SK-N-SH (cell line): Measurements from ENCODE around the gene MACROD2. TPM values are rescaled to one million over a fixed set of nuclear protein-coding genes. Genes with fewer than 3 reads are reported as not detected.

Experiments used
- CTCF ChIA-PET: fragments of 300-600, 350-600 bp; formaldehyde crosslinking; extraction: SDS; loops from one replicate; lab custom pipeline; 2021; lab: Yijun Ruan, JAX
- POLR2A ChIA-PET: fragments of 350-600 bp; sonication (Branson Sonifier 250); formaldehyde crosslinking; extraction: SDS; loops from one replicate; lab custom pipeline; 2020; ENCODE audit warnings: antibody characterized with exemption, inconsistent platforms; lab: Yijun Ruan, JAX
- DNase-seq: peaks from one replicate; pipeline ENCODE4 v3.0.0; 2012
- H2AFZ ChIP-seq: fragments of 200-600 bp; sonication (generic); 2 replicates; pipeline ENCODE4 v1.8.1; 2016; ENCODE audit warnings: antibody characterized with exemption, mild to moderate bottlenecking, low read depth
- H3F3A ChIP-seq: fragments of 200-600 bp; sonication (generic); replicated peaks from 2 replicates; pipeline ENCODE3; 2016; ENCODE audit warnings: antibody characterized with exemption, mild to moderate bottlenecking; ENCODE audit not compliant: insufficient read depth
- H3K27ac ChIP-seq, 2 experiments: fragments of 200-500 bp in 1 of 2; fragments of 200-600 bp in 1 of 2; sonication (Bioruptor generic) in 1 of 2; sonication (generic), shearing (Covaris generic) in 1 of 2; 2 replicates each; pipeline versions ENCODE4 v1.5.1 to v1.6.1; 2014 to 2016; ENCODE audit warnings: low read depth in 2 of 2, inconsistent platforms in 1 of 2, low read length in 1 of 2, mild to moderate bottlenecking in 1 of 2, mixed read lengths in 1 of 2
- H3K27me3 ChIP-seq: fragments of 200-600 bp; sonication (generic), shearing (Covaris generic); 2 replicates; pipeline ENCODE4 v1.6.1; 2016; ENCODE audit warnings: mixed run types; ENCODE audit not compliant: insufficient read depth
- H3K36me3 ChIP-seq, 2 experiments: fragments of 200-500 bp in 1 of 2; fragments of 200-600 bp in 1 of 2; sonication (Bioruptor generic) in 1 of 2; sonication (generic) in 1 of 2; replicated peaks in 1 of 2; 2 replicates each; pipeline versions ENCODE3 to v1.5.1; 2014 to 2016; ENCODE audit warnings: low read length in 1 of 2, mild to moderate bottlenecking in 1 of 2; ENCODE audit not compliant: insufficient read depth in 2 of 2, control insufficient read depth in 1 of 2
- H3K4me1 ChIP-seq, 2 experiments: fragments of 200-500 bp in 1 of 2; fragments of 200-600 bp in 1 of 2; sonication (Bioruptor generic) in 1 of 2; sonication (generic), shearing (Covaris generic) in 1 of 2; 2 replicates each; pipeline versions ENCODE4 v1.5.1 to v1.6.1; 2014 to 2016; ENCODE audit warnings: low read depth in 1 of 2, low read length in 1 of 2, mixed run types in 1 of 2; ENCODE audit not compliant: insufficient read depth in 2 of 2, control insufficient read depth in 1 of 2
- H3K4me2 ChIP-seq: fragments of 200-600 bp; sonication (generic), shearing (Covaris generic); 2 replicates; pipeline ENCODE4 v1.6.1; 2017; ENCODE audit warnings: mixed run types
- H3K4me3 ChIP-seq, 2 experiments: fragments of 200-500 bp in 1 of 2; fragments of 200-600 bp in 1 of 2; sonication (Bioruptor generic) in 1 of 2; sonication (generic), shearing (Covaris generic) in 1 of 2; 2 replicates each; pipeline versions ENCODE4 v1.5.1 to v1.8.1; 2014 to 2016; ENCODE audit warnings: low read depth in 2 of 2, inconsistent platforms in 1 of 2, low read length in 1 of 2, mild to moderate bottlenecking in 1 of 2, mixed read lengths in 1 of 2, moderate library complexity in 1 of 2
- H3K79me2 ChIP-seq: fragments of 200-600 bp; sonication (generic); 2 replicates; pipeline ENCODE4 v1.8.1; 2017; ENCODE audit warnings: mild to moderate bottlenecking; ENCODE audit not compliant: insufficient read depth
- H3K9ac ChIP-seq: fragments of 200-600 bp; sonication (generic); 2 replicates; pipeline ENCODE4 v1.6.1; 2017; ENCODE audit warnings: mixed run types
- H3K9me2 ChIP-seq: fragments of 200-600 bp; sonication (generic); 2 replicates; pipeline ENCODE4 v1.6.1; 2017; ENCODE audit warnings: mixed run types
- H3K9me3 ChIP-seq: fragments of 200-600 bp; sonication (generic); 2 replicates; pipeline ENCODE4 v1.6.1; 2017; ENCODE audit warnings: mixed run types, mild to moderate bottlenecking, moderate library complexity
- H4K20me1 ChIP-seq: fragments of 200-600 bp; sonication (generic); 2 replicates; pipeline ENCODE4 v1.6.1; 2017; ENCODE audit warnings: mild to moderate bottlenecking, mixed run types; ENCODE audit not compliant: insufficient read depth
- CHD2 ChIP-seq: fragments of 150-350 bp; IDR thresholded peaks from 2 replicates; pipeline ENCODE4 v1.6.1; 2018; ENCODE audit warnings: low read length; ENCODE audit not compliant: partially characterized antibody
- CTCF ChIP-seq: fragments of 200-600 bp; sonication (generic); IDR thresholded peaks from 2 replicates; pipeline ENCODE4 v1.6.1; 2017; ENCODE audit warnings: antibody characterized with exemption, mild to moderate bottlenecking, moderate library complexity
- ELF1 ChIP-seq: IDR thresholded peaks from 2 replicates; pipeline ENCODE4 v1.4.0; 2012
- EZH2phosphoT487 ChIP-seq: fragments of 200-600 bp; sonication (generic); IDR thresholded peaks from 2 replicates; pipeline ENCODE4 v1.6.1; 2017; ENCODE audit warnings: low read depth, mixed run types, mild to moderate bottlenecking, antibody characterized with exemption, moderate library complexity, borderline replicate concordance
- FOSL2 ChIP-seq: IDR thresholded peaks from 2 replicates; pipeline ENCODE4 v1.4.0; 2012; ENCODE audit warnings: low read depth, mild to moderate bottlenecking, moderate library complexity, borderline replicate concordance
- FOXJ3 ChIP-seq: sonication (generic); formaldehyde crosslinking; IDR thresholded peaks from 2 replicates; pipeline ENCODE4 v1.5.1; 2020; ENCODE audit warnings: mild to moderate bottlenecking, missing genetic modification reagents
- GABPA ChIP-seq: IDR thresholded peaks from 2 replicates; pipeline ENCODE4 v1.4.0; 2012; ENCODE audit warnings: low read depth, mild to moderate bottlenecking
- GATA2 ChIP-seq: sonication (generic); formaldehyde crosslinking; IDR thresholded peaks from 2 replicates; pipeline ENCODE4 v1.5.0; 2020; ENCODE audit warnings: mild to moderate bottlenecking, missing genetic modification reagents
- MXI1 ChIP-seq: IDR thresholded peaks from 2 replicates; pipeline ENCODE4 v1.6.1; 2012; ENCODE audit warnings: mild to moderate bottlenecking, low read depth, low read length, improper control_type of control experiment
- NFIC ChIP-seq: IDR thresholded peaks from 2 replicates; pipeline ENCODE4 v1.4.0; 2012; ENCODE audit warnings: borderline replicate concordance
- POLR2AphosphoS5 ChIP-seq: IDR thresholded peaks from 2 replicates; pipeline ENCODE4 v1.6.1; 2012; ENCODE audit warnings: low read depth, low read length
- SIN3A ChIP-seq: IDR thresholded peaks from 2 replicates; pipeline ENCODE4 v1.6.1; 2012; ENCODE audit warnings: low read depth, mild to moderate bottlenecking, low read length, moderate library complexity, borderline replicate concordance
- TAF1 ChIP-seq: IDR thresholded peaks from 2 replicates; pipeline ENCODE4 v1.6.1; 2012; ENCODE audit warnings: low read depth, mild to moderate bottlenecking, low read length, moderate library complexity, borderline replicate concordance
- TCF12 ChIP-seq: IDR thresholded peaks from 2 replicates; pipeline ENCODE4 v1.4.0; 2012
- YY1 ChIP-seq: IDR thresholded peaks from 2 replicates; pipeline ENCODE4 v1.4.0; 2012; ENCODE audit warnings: low read depth, mild to moderate bottlenecking
- WGBS: methylation state at CpG from one replicate; pipeline ENCODE4 v1.1.6; 2017; ENCODE audit warnings: low lambda C conversion rate; 5-methylcytosine and 5-hydroxymethylcytosine counted together
- polyA plus RNA-seq, 3 experiments: library from polyadenylated mRNA; depleted of rRNA; stranded (reverse); fragments of >200 nt; gene quantifications; 2 replicates each; pipeline ENCODE4 v1.2.3, GENCODE V29; 2012

Gene MACROD2
- polyA plus RNA-seq, 1 of the 3 experiments (the other 2 are of a cell fraction), result 0.33 TPM

GRCh38 chr20:14344746-14345145, 349.4 kb downstream of the MACROD2 start:
- peaks cover 0 to 2% of the 10 kb centered on the region in 2 experiments; a peak in 1 of 4 replicates for H3K4me1 ChIP-seq
- no peak overlapping the region for H3K9ac ChIP-seq
- H2AFZ ChIP-seq, result no peak overlapping the region
- POLR2A ChIA-PET, result no interaction called here
- no peaks in the 10 kb centered on the region for H3K9me2 ChIP-seq
- no peak overlapping the region for H3K27ac ChIP-seq
- TF ChIP-seq ELF1, result no peak
- peak; percentile 60 for TF ChIP-seq GATA2
- no peaks in the 10 kb centered on the region for H3K27me3 ChIP-seq
- DNase-seq, result peak; percentile 35
- CTCF ChIA-PET, result interaction anchor here (0.6 kb wide), 1 partner anchor 750 kb away, joined by 3 read pairs; no protein-coding TSS in a partner anchor
- no peak overlapping the region for H3K4me3 ChIP-seq
- H3K9me3 ChIP-seq, result no peaks in the 10 kb centered on the region
- H3F3A ChIP-seq, result no peaks in the 10 kb centered on the region
- 53% methylated on average over 1 of the region's 1 CpG for WGBS
- no peaks in the 10 kb centered on the region for H3K36me3 ChIP-seq
- no peaks in the 10 kb centered on the region for H4K20me1 ChIP-seq
- no peak overlapping the region for H3K4me2 ChIP-seq
- no peaks in the 10 kb centered on the region for H3K79me2 ChIP-seq

GRCh38 chr20:14355791-14356190, 360.5 kb downstream of the MACROD2 start:
- DNase-seq, result no peak
- no peaks in the 10 kb centered on the region for H4K20me1 ChIP-seq
- no peak overlapping the region for H3K27ac ChIP-seq
- H3K36me3 ChIP-seq, result no peaks in the 10 kb centered on the region
- H3K27me3 ChIP-seq, result no peaks in the 10 kb centered on the region
- CTCF ChIA-PET, result interaction anchor here (0.7 to 2.1 kb wide), 2 partner anchors 13 to 18 kb away, joined by 3 to 6 read pairs; partner anchors contain the start of gene FLRT3
- no peaks in the 10 kb centered on the region for H3K9me3 ChIP-seq
- H3K9me2 ChIP-seq, result no peaks in the 10 kb centered on the region; the same call in 1 of the 2 replicates
- H3K9ac ChIP-seq, result no peak overlapping the region
- H3K4me1 ChIP-seq, result no peaks in the 10 kb centered on the region
- POLR2A ChIA-PET, result no interaction called here
- H3K4me3 ChIP-seq, result no peak overlapping the region
- H3K79me2 ChIP-seq, result no peaks in the 10 kb centered on the region
- WGBS, result 31% methylated on average over 1 of the region's 1 CpG
- H2AFZ ChIP-seq, result no peak overlapping the region
- H3F3A ChIP-seq, result no peaks in the 10 kb centered on the region
- no peak for TF ChIP-seq TAF1
- no peak for TF ChIP-seq EZH2phosphoT487
- no peak for TF ChIP-seq YY1
- no peak for TF ChIP-seq CHD2
- TF ChIP-seq, all 33 proteins: peak for 0
- H3K4me2 ChIP-seq, result no peak overlapping the region

- TF ChIP-seq MXI1 (no peak), FOSL2 (no peak), GABPA (no peak), SIN3A (no peak), TCF12 (no peak), ELF1 (no peak), CTCF (no peak), POLR2AphosphoS5 (no peak), NFIC (no peak), FOXJ3 (CRISPR knock-in tag) (no peak), EZH2phosphoT487 (no peak)
- H4K20me1 ChIP-seq, result no peaks in the 10 kb centered on the region
- no peak overlapping the region for H2AFZ ChIP-seq
- H3K27me3 ChIP-seq, result no peaks in the 10 kb centered on the region
- no peaks in the 10 kb centered on the region for H3K36me3 ChIP-seq
- no peaks in the 10 kb centered on the region for H3K4me1 ChIP-seq
- ChIA-PET POLR2A (no interaction called here), CTCF (no interaction called here)
- no peaks in the 10 kb centered on the region for H3F3A ChIP-seq
- no peaks in the 10 kb centered on the region for H3K9me2 ChIP-seq
- no peak for DNase-seq
- no peaks in the 10 kb centered on the region for H3K79me2 ChIP-seq
- no peak overlapping the region for H3K9ac ChIP-seq
- no peak overlapping the region for H3K27ac ChIP-seq
- H3K9me3 ChIP-seq, result no peaks in the 10 kb centered on the region
- H3K4me2 ChIP-seq, result no peak overlapping the region
- no peak overlapping the region for H3K4me3 ChIP-seq
Observed at GRCh38 chr20:14360416-14360815, 365.1 kb downstream of the MACROD2 start.
